ENCODE data around the gene RRP12. TPM values are rescaled to one million over a fixed set of nuclear protein-coding genes. Genes with fewer than 3 reads are reported as not detected.

The RRP12 gene
- total RNA-seq, 1 donor from 2014 or later, result 42.4 TPM

DNA sequence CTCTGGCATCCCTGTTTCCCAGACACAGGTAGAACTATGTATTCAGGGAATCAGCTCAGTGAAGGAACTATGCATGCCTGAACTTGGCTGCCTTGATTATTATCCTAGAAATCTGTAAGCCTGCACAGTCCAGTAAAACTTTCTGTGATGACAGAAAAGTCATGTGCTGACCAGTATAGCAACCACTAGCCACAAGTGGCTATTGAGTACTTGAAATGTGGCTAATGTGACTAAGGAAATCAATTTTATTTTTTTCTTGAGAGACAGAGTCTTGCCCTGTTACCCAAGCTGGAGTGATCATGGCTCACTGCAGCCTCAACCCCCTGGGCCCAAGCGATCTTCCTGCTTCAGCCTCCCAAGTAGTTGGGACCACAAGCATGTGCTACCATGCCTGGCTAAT, 41.1 kb upstream of the RRP12 start:
- H3K27me3 Mint-ChIP-seq (ENCODE audit: low read depth), result no peaks in the 10 kb centered on the region
- no peaks in the 10 kb centered on the region for H3K9me3 Mint-ChIP-seq
- H3K36me3 Mint-ChIP-seq, result peaks cover 13% of the 10 kb centered on the region
- H3K4me1 Mint-ChIP-seq, result peaks cover 19% of the 10 kb centered on the region
- no peak overlapping the region for H3K27ac Mint-ChIP-seq
- no peak for DNase-seq (ENCODE audit: low spot score in 2 of 2, unreplicated experiment in 2 of 2)
- no peak overlapping the region for H3K4me3 Mint-ChIP-seq
- TF ChIP-seq, protein P1, sequence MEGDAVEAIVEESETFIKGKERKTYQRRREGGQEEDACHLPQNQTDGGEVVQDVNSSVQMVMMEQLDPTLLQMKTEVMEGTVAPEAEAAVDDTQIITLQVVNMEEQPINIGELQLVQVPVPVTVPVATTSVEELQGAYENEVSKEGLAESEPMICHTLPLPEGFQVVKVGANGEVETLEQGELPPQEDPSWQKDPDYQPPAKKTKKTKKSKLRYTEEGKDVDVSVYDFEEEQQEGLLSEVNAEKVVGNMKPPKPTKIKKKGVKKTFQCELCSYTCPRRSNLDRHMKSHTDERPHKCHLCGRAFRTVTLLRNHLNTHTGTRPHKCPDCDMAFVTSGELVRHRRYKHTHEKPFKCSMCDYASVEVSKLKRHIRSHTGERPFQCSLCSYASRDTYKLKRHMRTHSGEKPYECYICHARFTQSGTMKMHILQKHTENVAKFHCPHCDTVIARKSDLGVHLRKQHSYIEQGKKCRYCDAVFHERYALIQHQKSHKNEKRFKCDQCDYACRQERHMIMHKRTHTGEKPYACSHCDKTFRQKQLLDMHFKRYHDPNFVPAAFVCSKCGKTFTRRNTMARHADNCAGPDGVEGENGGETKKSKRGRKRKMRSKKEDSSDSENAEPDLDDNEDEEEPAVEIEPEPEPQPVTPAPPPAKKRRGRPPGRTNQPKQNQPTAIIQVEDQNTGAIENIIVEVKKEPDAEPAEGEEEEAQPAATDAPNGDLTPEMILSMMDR (IDR thresholded peaks at IDR 0.05; ENCODE audit: unreplicated experiment), result no peak

GRCh38 chr10:97435211-97435610, 34.1 kb upstream of the RRP12 start:
- H3K4me1 Mint-ChIP-seq, result no peaks in the 10 kb centered on the region
- peaks cover 34% of the 10 kb centered on the region for H3K36me3 Mint-ChIP-seq
- H3K27me3 Mint-ChIP-seq (ENCODE audit: low read depth), result no peaks in the 10 kb centered on the region
- no peak overlapping the region for H3K27ac Mint-ChIP-seq
- H3K9me3 Mint-ChIP-seq, result no peaks in the 10 kb centered on the region
- no peak for DNase-seq (ENCODE audit: low spot score in 2 of 2, unreplicated experiment in 2 of 2)
- H3K4me3 Mint-ChIP-seq, result no peak overlapping the region
- TF ChIP-seq, protein P1 (IDR thresholded peaks at IDR 0.05; ENCODE audit: unreplicated experiment), result no peak

- H3K9me3 Mint-ChIP-seq, result no peaks in the 10 kb centered on the region
- no peak for DNase-seq (ENCODE audit: low spot score in 2 of 2, unreplicated experiment in 2 of 2)
- H3K36me3 Mint-ChIP-seq, result peaks cover 31% of the 10 kb centered on the region
- no peaks in the 10 kb centered on the region for H3K4me1 Mint-ChIP-seq
- no peak overlapping the region for H3K27ac Mint-ChIP-seq
- no peaks in the 10 kb centered on the region for H3K27me3 Mint-ChIP-seq (ENCODE audit: low read depth)
- TF ChIP-seq, protein P1 (IDR thresholded peaks at IDR 0.05; ENCODE audit: unreplicated experiment), result no peak
- no peak overlapping the region for H3K4me3 Mint-ChIP-seq
Measured at GRCh38 chr10:97434557-97434956, 33.4 kb upstream of the RRP12 start.

- Mint-ChIP-seq H3K4me3 (no peak overlapping the region), H3K36me3 (peaks cover 33% of the 10 kb centered on the region), H3K9me3 (no peaks in the 10 kb centered on the region), H3K27ac (peak overlapping the region; percentile 21), H3K4me1 (peaks cover 5% of the 10 kb centered on the region), H3K27me3 (ENCODE audit: low read depth) (no peaks in the 10 kb centered on the region)
- TF ChIP-seq, protein P1 (IDR thresholded peaks at IDR 0.05; ENCODE audit: unreplicated experiment), result no peak
- no peak for DNase-seq (ENCODE audit: low spot score in 2 of 2, unreplicated experiment in 2 of 2)
Measured at GRCh38 chr10:97434055-97434454, 32.9 kb upstream of the RRP12 start.

DNA sequence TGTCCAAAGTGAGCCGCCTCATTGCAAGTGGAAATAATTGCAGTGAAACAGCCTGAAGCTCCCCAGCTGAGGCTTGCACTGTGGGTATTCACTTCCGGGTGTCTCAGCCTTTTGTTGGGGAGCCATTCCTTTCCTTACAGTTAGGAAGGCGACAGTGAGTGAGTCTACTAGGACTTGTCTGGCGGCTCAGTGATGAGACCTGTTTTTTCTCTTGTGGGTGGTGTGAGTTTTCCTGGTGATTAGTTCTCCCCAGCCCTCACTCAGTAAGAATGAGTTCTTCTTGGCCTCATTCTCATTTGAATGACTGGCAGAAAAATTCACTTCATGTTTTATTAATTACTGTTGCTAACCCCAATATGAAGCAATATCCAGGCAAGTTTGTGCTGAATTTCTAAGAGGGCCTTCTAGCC, 27.4 kb upstream of the RRP12 start:
- Mint-ChIP-seq H3K36me3 (peaks cover 17% of the 10 kb centered on the region), H3K27ac (peak overlapping the region; percentile 93), H3K4me1 (peaks cover 23% of the 10 kb centered on the region), H3K4me3 (peak overlapping the region; percentile 67), H3K27me3 (ENCODE audit: low read depth) (no peaks in the 10 kb centered on the region), H3K9me3 (no peaks in the 10 kb centered on the region)
- TF ChIP-seq, protein P1 (IDR thresholded peaks at IDR 0.05; ENCODE audit: unreplicated experiment), result no peak
- DNase-seq (ENCODE audit: low spot score in 2 of 2, unreplicated experiment in 2 of 2), result no peak

Measured in mesothelial cell of epicardium (in vitro differentiated cells).